Smooth muscle cell (in vitro differentiated cells): Measurements from ENCODE around the gene VIT. TPM values are rescaled to one million over a fixed set of nuclear protein-coding genes. Genes with fewer than 3 reads are reported as not detected.

Experiments used
- DNase-seq: peaks from one replicate; lab custom pipeline; 2025; ENCODE audit not compliant: unreplicated experiment; lab: John Stamatoyannopoulos, UW
- H2AFZ ChIP-seq: fragments of 200-600 bp; sonication (generic); 2 replicates; pipeline ENCODE4 v1.6.0; 2016; ENCODE audit warnings: antibody characterized with exemption, low read depth, mild to moderate bottlenecking
- H3F3A ChIP-seq: fragments of 200-600 bp; sonication (generic); 2 replicates; pipeline ENCODE4 v1.6.0; 2017; ENCODE audit warnings: antibody characterized with exemption, low read depth
- H3K27ac ChIP-seq: fragments of 200-600 bp; sonication (generic); 2 replicates; pipeline ENCODE4 v1.5.1; 2016; ENCODE audit warnings: low read depth, mild to moderate bottlenecking
- H3K27me3 ChIP-seq: fragments of 200-600 bp; sonication (generic); 2 replicates; pipeline ENCODE4 v1.6.1; 2016; ENCODE audit warnings: low read depth, mild to moderate bottlenecking
- H3K36me3 ChIP-seq: fragments of 200-600 bp; sonication (generic); 2 replicates; pipeline ENCODE4 v1.5.1; 2016; ENCODE audit warnings: low read depth
- H3K4me1 ChIP-seq: fragments of 200-600 bp; sonication (generic); 2 replicates; pipeline ENCODE4 v1.5.1; 2016; ENCODE audit warnings: low read depth
- H3K4me2 ChIP-seq: fragments of 200-600 bp; sonication (generic); 2 replicates; pipeline ENCODE4 v1.6.0; 2016; ENCODE audit warnings: mild to moderate bottlenecking
- H3K4me3 ChIP-seq: fragments of 200-600 bp; sonication (generic); 2 replicates; pipeline ENCODE4 v1.5.1; 2016; ENCODE audit warnings: mild to moderate bottlenecking
- H3K79me2 ChIP-seq: fragments of 200-600 bp; sonication (generic); 2 replicates; pipeline ENCODE4 v1.6.0; 2016; ENCODE audit warnings: low read depth, mild to moderate bottlenecking
- H3K9ac ChIP-seq: fragments of 200-600 bp; sonication (generic); 2 replicates; pipeline ENCODE4 v1.6.0; 2016; ENCODE audit warnings: low read depth
- H3K9me3 ChIP-seq: fragments of 200-600 bp; sonication (generic); replicated peaks from 2 replicates; pipeline ENCODE4 v1.5.1; 2016; ENCODE audit warnings: low read depth
- H4K20me1 ChIP-seq: fragments of 200-600 bp; sonication (generic); 2 replicates; pipeline ENCODE4 v1.6.0; 2016; ENCODE audit warnings: low read depth
- CTCF ChIP-seq: fragments of 200-600 bp; sonication (generic); IDR thresholded peaks from 2 replicates; pipeline ENCODE4 v1.5.1; 2017; ENCODE audit warnings: borderline replicate concordance, mild to moderate bottlenecking, antibody characterized with exemption; ENCODE audit not compliant: insufficient read depth, poor library complexity, severe bottlenecking
- WGBS: methylation state at CpG from one replicate; pipeline ENCODE4 v1.1.7; 2016; ENCODE audit warnings: low lambda C conversion rate; 5-methylcytosine and 5-hydroxymethylcytosine counted together
- polyA plus RNA-seq: library from polyadenylated mRNA; unstranded; fragments of >200 nt; fragmentation: Nextera tagmentation; extraction: Ambion mirVana; gene quantifications from 2 replicates; pipeline ENCODE4 v1.2.1, GENCODE V29; 2016
- total RNA-seq: library from RNA; depleted of rRNA; stranded (reverse); fragments of >200 nt; gene quantifications from 2 replicates; pipeline ENCODE4 v1.2.3, GENCODE V29; 2014

The VIT gene
- total and polyA plus RNA-seq, 2 experiments from 2014 or later, result 0.13 TPM; not detected in 1

- DNase-seq, result no peak
- no peaks in the 10 kb centered on the region for H3K79me2 ChIP-seq
- H3K36me3 ChIP-seq, result no peaks in the 10 kb centered on the region
- H3K4me3 ChIP-seq, result no peak overlapping the region
- H3F3A ChIP-seq, result no peaks in the 10 kb centered on the region
- H3K9ac ChIP-seq, result no peak overlapping the region
- H2AFZ ChIP-seq, result no peak overlapping the region
- whole genome bisulfite sequencing, result 81% methylated on average over 6 of the region's 6 CpGs
- no peaks in the 10 kb centered on the region for H3K9me3 ChIP-seq
- no peaks in the 10 kb centered on the region for H3K4me1 ChIP-seq
- H3K27ac ChIP-seq, result no peak overlapping the region
- H3K4me2 ChIP-seq, result no peak overlapping the region
- no peaks in the 10 kb centered on the region for H3K27me3 ChIP-seq
- no peak for TF ChIP-seq CTCF
- H4K20me1 ChIP-seq, result no peaks in the 10 kb centered on the region
These were observed 25.5 kb upstream of the VIT start for GRCh38 chr2:36670881-36671595.

- 90% methylated on average over 2 of the region's 2 CpGs for WGBS
- no peak for DNase-seq
- no peak for TF ChIP-seq CTCF
- Histone ChIP-seq H3K36me3 (no peaks in the 10 kb centered on the region), H3K4me1 (no peaks in the 10 kb centered on the region), H3K4me3 (no peak overlapping the region), H3F3A (no peaks in the 10 kb centered on the region), H4K20me1 (no peaks in the 10 kb centered on the region), H3K27me3 (no peaks in the 10 kb centered on the region), H3K9me3 (no peaks in the 10 kb centered on the region), H3K27ac (no peak overlapping the region), H3K9ac (no peak overlapping the region), H3K79me2 (no peaks in the 10 kb centered on the region), H2AFZ (no peak overlapping the region), H3K4me2 (no peak overlapping the region)
These were observed 24.8 kb upstream of the VIT start for GRCh38 chr2:36671731-36672130.

- Histone ChIP-seq H3K27me3 (no peaks in the 10 kb centered on the region), H3K9me3 (no peaks in the 10 kb centered on the region), H3K79me2 (no peaks in the 10 kb centered on the region), H2AFZ (no peak overlapping the region), H3K27ac (no peak overlapping the region), H3K36me3 (no peaks in the 10 kb centered on the region), H3K4me2 (no peak overlapping the region), H3K4me3 (no peak overlapping the region), H3K9ac (no peak overlapping the region), H4K20me1 (no peaks in the 10 kb centered on the region), H3F3A (no peaks in the 10 kb centered on the region), H3K4me1 (no peaks in the 10 kb centered on the region)
- peak; percentile 47 for TF ChIP-seq CTCF
- WGBS, result 55% methylated on average over 1 of the region's 1 CpG
- no peak for DNase-seq
These were observed 24.3 kb upstream of the VIT start for GRCh38 chr2:36672199-36672598.
